HepG2 (cell line): Measurements from ENCODE around the gene THADA. TPM values are rescaled to one million over a fixed set of nuclear protein-coding genes. Genes with fewer than 3 reads are reported as not detected.

Experiments
- ATAC-seq: fragments of 200-7000 bp; cut with Tn5 transposase; 3 replicates; pipeline ENCODE4 v1.9.1; 2020; ENCODE audit warnings: mild to moderate bottlenecking, moderate library complexity
- BruUV-seq: library from RNA; stranded (reverse); fragments of 400-500 nt; replicated peaks from 2 replicates; lab custom pipeline; 2021; lab: Mats Ljungman, UMichigan
- CTCF ChIA-PET: fragments of 300-600 bp; formaldehyde crosslinking; extraction: SDS; loops from one replicate; lab custom pipeline; 2021; ENCODE audit warnings: low total read pairs, inconsistent platforms, low intra/inter-chr PET ratio; lab: Yijun Ruan, JAX
- POLR2A ChIA-PET: fragments of 350-600 bp; sonication (Branson Sonifier 250); formaldehyde crosslinking; loops from one replicate; lab custom pipeline; 2020; ENCODE audit warnings: antibody characterized with exemption, inconsistent platforms; lab: Yijun Ruan, JAX
- DNase-seq: peaks from one replicate; pipeline ENCODE4 v3.0.0-alpha.2; 2015; ENCODE audit warnings: low spot score
- FAIRE-seq: peaks from 3 replicates; lab custom pipeline; 2011; peaks lifted over from hg19 to GRCh38; lab: Jason Lieb, UNC
- H2AFZ ChIP-seq: one replicate; pipeline ENCODE4 v1.6.1; 2011; ENCODE audit warnings: low read length, inconsistent platforms
- H3K27ac ChIP-seq: fragments of 300-600 bp; 3 replicates; pipeline ENCODE4 v1.8.0; 2011; ENCODE audit warnings: mixed run types, mild to moderate bottlenecking, mixed read lengths, low read length, inconsistent platforms; ENCODE audit not compliant: insufficient read depth; ENCODE audit errors: extremely low read length
- H3K27me3 ChIP-seq, 2 experiments: fragments of 200-600 bp in 1 of 2; 2 replicates in 1 of 2; 3 replicates in 1 of 2; pipeline versions ENCODE4 v1.6.0 to v1.8.0; 2011; ENCODE audit warnings: low read length in 2 of 2, mild to moderate bottlenecking in 2 of 2, moderate library complexity in 2 of 2, inconsistent platforms in 1 of 2; ENCODE audit not compliant: insufficient read depth in 2 of 2, control insufficient read depth in 1 of 2
- H3K36me3 ChIP-seq, 2 experiments: fragments of 200-600 bp in 1 of 2; replicated peaks in 1 of 2; 2 replicates in 1 of 2; 3 replicates in 1 of 2; pipeline versions ENCODE4 v1.5.1 to v1.8.0; 2011; ENCODE audit warnings: low read length in 2 of 2, inconsistent platforms in 1 of 2; ENCODE audit not compliant: insufficient read depth in 2 of 2, control insufficient read depth in 1 of 2
- H3K4me1 ChIP-seq: 2 replicates; pipeline ENCODE4 v1.5.1; 2012; ENCODE audit warnings: low read length, inconsistent platforms; ENCODE audit not compliant: insufficient read depth
- H3K4me2 ChIP-seq: 2 replicates; pipeline ENCODE4 v1.6.0; 2011; ENCODE audit warnings: low read depth, low read length, inconsistent platforms
- H3K4me3 ChIP-seq, 3 experiments: fragments of 200-600 bp in 1 of 3; sonication (generic), shearing (Covaris generic) in 1 of 3; replicated peaks in 1 of 3; 2 replicates each; pipeline ENCODE4 v1.5.1; 2011 to 2016; ENCODE audit warnings: low read length in 3 of 3, inconsistent platforms in 2 of 3, low read depth in 2 of 3, mild to moderate bottlenecking in 2 of 3, control low read depth in 1 of 3, mixed read lengths in 1 of 3; ENCODE audit not compliant: insufficient read depth in 1 of 3
- H3K79me2 ChIP-seq: one replicate; pipeline ENCODE4 v1.6.1; 2011; ENCODE audit warnings: low read length, inconsistent platforms; ENCODE audit not compliant: insufficient read depth
- H3K9ac ChIP-seq: 2 replicates; pipeline ENCODE4 v1.6.0; 2011; ENCODE audit warnings: mild to moderate bottlenecking, low read depth, low read length, inconsistent platforms; ENCODE audit not compliant: insufficient read depth
- H3K9me3 ChIP-seq: 2 replicates; pipeline ENCODE4 v1.5.1; 2012; ENCODE audit warnings: mild to moderate bottlenecking, low read length
- H4K20me1 ChIP-seq: 2 replicates; pipeline ENCODE4 v1.6.0; 2011; ENCODE audit warnings: inconsistent platforms, mild to moderate bottlenecking, low read length, moderate library complexity; ENCODE audit not compliant: insufficient read depth
- ARNT ChIP-seq: fragments of 450-650 bp; IDR thresholded peaks from 2 replicates; pipeline ENCODE4 v1.6.1; 2017
- ETV6 ChIP-seq: sonication (generic); formaldehyde crosslinking; conservative IDR thresholded peaks from 2 replicates; pipeline ENCODE4 v1.4.0; 2020; ENCODE audit warnings: missing genetic modification reagents
- KAT8 ChIP-seq: IDR thresholded peaks from 2 replicates; pipeline ENCODE4 v1.6.1; 2016; ENCODE audit warnings: missing genetic modification reagents, missing compliant biosample characterization
- MXD3 ChIP-seq: IDR thresholded peaks from 2 replicates; pipeline ENCODE4 v1.6.1; 2016; ENCODE audit warnings: mild to moderate bottlenecking, missing biosample characterization, missing genetic modification reagents
- WGBS: methylation state at CpG from one replicate; pipeline ENCODE4 v1.1.6; 2017; ENCODE audit warnings: low lambda C conversion rate; 5-methylcytosine and 5-hydroxymethylcytosine counted together
- in situ Hi-C: cut with HindIII; loops from 2 replicates; pipeline ENCODE4 v1.10.0; 2017; ENCODE audit warnings: low pct_unique_long_range_greater_than_20kb; ENCODE audit not compliant: extremely low pct_ligation_motif_present
- intact Hi-C: fragments of 100-400 bp; cut with micrococcal nuclease; formaldehyde crosslinking; loops from one replicate; pipeline ENCODE4 v1.10.0; 2022; ENCODE audit not compliant: unreplicated experiment
- polyA plus RNA-seq, 8 experiments: library from polyadenylated mRNA; depleted of rRNA in 3 of 8; stranded (reverse) in 7 of 8; unstranded in 1 of 8; fragments of >200 nt; fragmentation: Illumina TruSeq in 4 of 8; extraction: Trizol in 4 of 8; gene quantifications; 2 replicates each; pipeline versions ENCODE4 v1.2.1 to v1.2.3, GENCODE V29; 2011 to 2016; ENCODE audit warnings: low read depth in 4 of 8, missing spikeins in 1 of 8, mixed read lengths in 1 of 8; ENCODE audit not compliant: insufficient read depth in 1 of 8
- total RNA-seq, 5 experiments: library from RNA; depleted of rRNA; stranded (reverse); fragments of >200 nt; fragmentation: Illumina TruSeq; extraction: Trizol; gene quantifications; 2 replicates each; pipeline ENCODE4 v1.2.3, GENCODE V29; 2016; ENCODE audit warnings: low read depth in 1 of 5
- TF ChIP-seq, protein P1 (sequence below), 2 experiments: fragments of 450-650 bp in 1 of 2; sonication (generic) in 1 of 2; formaldehyde crosslinking in 1 of 2; IDR thresholded peaks; 2 replicates each; pipeline versions ENCODE4 v1.6.1 to v1.8.0; 2016 to 2022; ENCODE audit warnings: antibody characterized with exemption in 1 of 2, mild to moderate bottlenecking in 1 of 2, missing genetic modification reagents in 1 of 2
- TF ChIP-seq, protein P2 (sequence below): sonication (generic); formaldehyde crosslinking; IDR thresholded peaks from 2 replicates; pipeline ENCODE4 v1.4.0; 2020; ENCODE audit warnings: missing genetic modification reagents

THADA gene
- total and polyA plus RNA-seq, 2 of the 13 experiments (the other 11 are each of a cell fraction or from before 2014, with no cell fraction given) = 12.7 to 21.7 TPM

- TF ChIP-seq, protein P1, sequence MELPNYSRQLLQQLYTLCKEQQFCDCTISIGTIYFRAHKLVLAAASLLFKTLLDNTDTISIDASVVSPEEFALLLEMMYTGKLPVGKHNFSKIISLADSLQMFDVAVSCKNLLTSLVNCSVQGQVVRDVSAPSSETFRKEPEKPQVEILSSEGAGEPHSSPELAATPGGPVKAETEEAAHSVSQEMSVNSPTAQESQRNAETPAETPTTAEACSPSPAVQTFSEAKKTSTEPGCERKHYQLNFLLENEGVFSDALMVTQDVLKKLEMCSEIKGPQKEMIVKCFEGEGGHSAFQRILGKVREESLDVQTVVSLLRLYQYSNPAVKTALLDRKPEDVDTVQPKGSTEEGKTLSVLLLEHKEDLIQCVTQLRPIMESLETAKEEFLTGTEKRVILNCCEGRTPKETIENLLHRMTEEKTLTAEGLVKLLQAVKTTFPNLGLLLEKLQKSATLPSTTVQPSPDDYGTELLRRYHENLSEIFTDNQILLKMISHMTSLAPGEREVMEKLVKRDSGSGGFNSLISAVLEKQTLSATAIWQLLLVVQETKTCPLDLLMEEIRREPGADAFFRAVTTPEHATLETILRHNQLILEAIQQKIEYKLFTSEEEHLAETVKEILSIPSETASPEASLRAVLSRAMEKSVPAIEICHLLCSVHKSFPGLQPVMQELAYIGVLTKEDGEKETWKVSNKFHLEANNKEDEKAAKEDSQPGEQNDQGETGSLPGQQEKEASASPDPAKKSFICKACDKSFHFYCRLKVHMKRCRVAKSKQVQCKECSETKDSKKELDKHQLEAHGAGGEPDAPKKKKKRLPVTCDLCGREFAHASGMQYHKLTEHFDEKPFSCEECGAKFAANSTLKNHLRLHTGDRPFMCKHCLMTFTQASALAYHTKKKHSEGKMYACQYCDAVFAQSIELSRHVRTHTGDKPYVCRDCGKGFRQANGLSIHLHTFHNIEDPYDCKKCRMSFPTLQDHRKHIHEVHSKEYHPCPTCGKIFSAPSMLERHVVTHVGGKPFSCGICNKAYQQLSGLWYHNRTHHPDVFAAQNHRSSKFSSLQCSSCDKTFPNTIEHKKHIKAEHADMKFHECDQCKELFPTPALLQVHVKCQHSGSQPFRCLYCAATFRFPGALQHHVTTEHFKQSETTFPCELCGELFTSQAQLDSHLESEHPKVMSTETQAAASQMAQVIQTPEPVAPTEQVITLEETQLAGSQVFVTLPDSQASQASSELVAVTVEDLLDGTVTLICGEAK (IDR thresholded peaks at IDR 0.05) = no peak
- TF ChIP-seq, protein P1 (CRISPR knock-in tag; IDR thresholded peaks at IDR 0.05) = no peak
- TF ChIP-seq ETV6 (CRISPR knock-in tag) (no peak), ARNT (no peak)
These were observed 314.8 kb downstream of the THADA start (continued) for GRCh38 chr2:43280994-43281393.

DNA sequence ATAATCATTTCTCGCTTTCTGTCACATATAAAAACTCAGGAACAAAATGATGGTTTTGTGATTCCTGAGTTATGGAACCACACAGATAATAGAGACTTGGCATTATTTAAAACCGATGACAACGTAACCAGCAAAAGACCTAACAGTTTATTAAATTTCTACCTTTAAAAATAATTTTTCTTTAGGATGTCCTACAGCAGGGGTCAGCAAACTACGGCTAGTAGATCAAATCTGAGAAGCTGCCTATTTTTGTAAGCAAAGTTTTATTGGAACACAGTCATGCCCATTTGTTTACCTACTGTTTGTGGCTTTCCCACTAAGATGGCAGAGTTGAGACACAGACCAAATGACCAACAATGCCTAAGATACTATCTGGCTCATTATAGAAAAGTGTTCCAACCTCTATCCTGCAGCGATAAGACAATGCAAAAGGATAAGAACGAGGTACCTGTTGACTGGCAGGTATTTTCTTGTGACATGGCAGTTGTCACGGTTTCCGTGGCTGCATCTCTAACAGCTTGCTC lies 316.5 kb downstream of the THADA start:
- in situ Hi-C loops (no loop called here), intact Hi-C loops (no loop called here)
- no TSS peak for BruUV-seq
- Histone ChIP-seq H2AFZ (no peak overlapping the region), H3K79me2 (no peaks in the 10 kb centered on the region), H3K27ac (no peak overlapping the region), H3K36me3 (peaks cover 2 to 21% of the 10 kb centered on the region in 2 experiments; a peak in 4 of 5 replicates), H3K27me3 (no peaks in the 10 kb centered on the region), H4K20me1 (no peaks in the 10 kb centered on the region), H3K9ac (no peak overlapping the region), H3K4me3 (no peak overlapping the region), H3K9me3 (peaks cover 9% of the 10 kb centered on the region), H3K4me1 (0 out of 2 replicates have a peak, but pooled peaks cover 10% of the 10 kb centered on the region), H3K4me2 (no peak overlapping the region)
- CTCF ChIA-PET = no interaction called here
- TF ChIP-seq, protein P2, sequence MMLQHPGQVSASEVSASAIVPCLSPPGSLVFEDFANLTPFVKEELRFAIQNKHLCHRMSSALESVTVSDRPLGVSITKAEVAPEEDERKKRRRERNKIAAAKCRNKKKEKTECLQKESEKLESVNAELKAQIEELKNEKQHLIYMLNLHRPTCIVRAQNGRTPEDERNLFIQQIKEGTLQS = no peak
- TF ChIP-seq KAT8 (CRISPR knock-in tag) (no peak), MXD3 (CRISPR knock-in tag) (no peak)
- ATAC-seq (no peak), DNase-seq (no peak), FAIRE-seq (no peak)
- POLR2A ChIA-PET = no interaction called here
- 98% methylated on average over 8 of the region's 8 CpGs for WGBS
